ENCODE measurements around the gene KCTD20. TPM values are rescaled to one million over a fixed set of nuclear protein-coding genes. Genes with fewer than 3 reads are reported as not detected.
"Not testable (repeated sequence)": the region's sequence is repeated elsewhere in the genome, so short reads cannot be mapped to it uniquely, and the experiment has no call there.

KCTD20 gene
- total RNA-seq: 10 to 100 TPM; 22.0 to 28.4 TPM
- long read RNA-seq, full-length matches to known transcripts: 12 of 23 reads
- long read RNA-seq, partial matches to known transcripts: 4 of 23 reads
- long read RNA-seq, other reads (novel, unspliced or antisense): 7 of 23 reads

DNA sequence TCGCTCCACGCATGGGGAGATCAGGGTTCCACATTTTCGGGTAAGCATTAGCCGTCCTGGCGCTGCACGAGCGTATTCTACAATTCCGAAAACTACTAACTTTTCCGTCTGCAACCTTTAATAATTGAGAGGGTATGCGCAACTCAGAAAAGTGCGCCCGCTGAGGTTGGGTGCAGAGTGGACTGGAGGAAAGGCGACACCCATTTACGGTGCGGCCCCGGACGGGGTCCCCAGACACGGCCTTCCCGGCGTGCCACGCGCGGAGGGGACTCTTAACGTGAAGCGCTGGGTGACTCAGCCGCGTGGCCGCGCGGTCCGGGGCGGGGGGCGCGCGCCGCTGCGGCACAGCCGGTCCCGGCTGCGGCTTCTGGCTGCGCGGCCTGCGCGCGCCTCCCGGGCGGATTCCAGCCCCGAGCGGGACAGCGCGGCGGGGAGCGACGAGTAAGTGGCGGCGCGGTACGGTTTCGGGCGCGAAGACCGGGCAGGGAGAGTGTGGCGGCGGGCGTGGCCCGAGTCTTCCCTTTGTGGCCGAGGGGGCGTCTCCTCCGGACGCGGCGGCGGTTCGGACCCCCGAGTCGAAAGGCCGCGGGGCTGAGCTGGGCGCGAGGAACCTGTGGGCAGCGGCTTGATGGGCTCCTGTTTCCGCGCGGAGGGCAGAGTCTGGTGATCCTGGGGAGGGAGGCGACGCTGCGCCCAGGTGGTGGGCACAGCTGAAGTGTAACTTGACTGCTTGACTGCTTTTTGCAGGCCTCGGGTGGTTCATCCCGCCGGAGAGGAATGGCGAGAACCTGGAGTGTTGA, at the start of gene KCTD20, which contains the start of gene PXT1:
Gene KCTD20 (plus strand): TSS at position 330 of the 800 bp plus-strand sequence. CDS start 27,098 bp downstream, outside the sequence.
Gene PXT1 (minus strand): TSS at position 184 of the 800 bp plus-strand sequence. CDS start 16,772 bp downstream, outside the sequence.
- DNase-seq (peak; percentile 90 to 91), ATAC-seq (peak; percentile 83)
- intact Hi-C loops (cut with DNase I, micrococcal nuclease): loop anchor here in 1 of 2 donors (10.0 kb wide), 1 partner anchor 152 kb away; the partner anchor contains the start of gene SRSF3

- intact Hi-C loops (cut with DNase I, micrococcal nuclease): no loop called here
- DNase-seq (no peak), ATAC-seq (no peak)
Measured at GRCh38 chr6:36399970-36400369, 42.8 kb upstream of the KCTD20 start.

DNA sequence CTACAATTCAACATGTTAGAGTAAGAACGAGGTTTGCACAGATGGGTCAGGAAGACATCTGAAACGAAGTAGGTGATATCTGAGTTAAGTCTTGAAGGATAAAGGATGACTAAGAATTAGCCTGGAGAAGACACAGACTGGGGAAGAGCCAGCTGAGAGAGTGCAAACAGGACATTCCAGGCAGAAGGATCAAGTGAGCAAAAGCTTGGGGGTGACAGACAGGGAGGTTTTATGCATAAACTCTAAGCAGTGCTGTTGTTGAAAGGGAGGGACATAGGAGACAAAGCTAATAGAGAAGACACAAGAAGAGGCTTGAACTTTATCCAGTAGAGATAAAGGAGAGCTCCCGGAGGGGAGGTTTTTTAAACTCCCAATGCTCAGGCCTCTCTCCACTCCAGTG, 40.3 kb upstream of the KCTD20 start:
- DNase-seq (no peak), ATAC-seq (no peak)
- intact Hi-C loops (cut with DNase I, micrococcal nuclease): no loop called here

DNA sequence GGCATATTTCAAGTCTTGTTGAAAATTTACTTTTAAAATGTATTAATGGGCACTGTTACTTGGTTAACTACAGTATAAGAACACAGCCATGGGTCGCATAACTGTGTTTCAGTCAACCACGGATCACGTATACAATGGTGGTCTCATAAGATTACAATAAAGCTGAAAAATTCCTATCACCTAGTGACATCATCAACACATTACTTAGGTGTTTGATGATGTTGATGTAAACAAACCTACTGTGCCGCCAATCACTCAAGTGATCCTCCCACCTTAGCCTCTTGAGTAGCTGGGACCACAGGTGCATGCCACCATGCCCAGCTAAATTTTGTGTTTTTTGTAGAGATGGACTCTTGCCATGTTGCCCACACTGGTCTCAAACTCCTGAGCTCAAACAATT, 38.6 kb upstream of the KCTD20 start:
- ATAC-seq (no peak), DNase-seq (no peak)
- intact Hi-C loops (cut with DNase I, micrococcal nuclease): no loop called here

DNA sequence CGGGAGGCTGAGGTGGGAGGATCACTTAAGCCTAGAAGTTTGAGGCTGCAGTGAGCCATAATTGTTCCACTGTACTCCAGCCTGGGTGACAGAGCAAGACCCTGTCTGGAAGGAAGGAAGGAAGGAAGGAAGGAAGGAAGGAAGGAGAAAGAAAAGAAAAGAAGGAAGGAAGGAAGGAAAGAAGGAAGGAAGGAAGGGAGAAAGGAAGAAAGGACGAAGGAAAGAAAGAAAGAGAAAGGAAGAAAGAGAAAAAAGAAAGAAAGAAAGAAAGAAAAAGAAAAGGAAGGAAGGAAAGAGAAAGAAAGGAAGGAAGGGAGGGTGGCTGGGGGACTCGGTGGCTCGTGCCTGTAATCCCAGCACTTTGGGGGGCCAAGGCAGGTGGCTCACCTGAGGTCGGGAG, 33.1 kb upstream of the KCTD20 start:
- ATAC-seq; DNase-seq; intact Hi-C loops (cut with DNase I, micrococcal nuclease): not testable (repeated sequence)

DNA sequence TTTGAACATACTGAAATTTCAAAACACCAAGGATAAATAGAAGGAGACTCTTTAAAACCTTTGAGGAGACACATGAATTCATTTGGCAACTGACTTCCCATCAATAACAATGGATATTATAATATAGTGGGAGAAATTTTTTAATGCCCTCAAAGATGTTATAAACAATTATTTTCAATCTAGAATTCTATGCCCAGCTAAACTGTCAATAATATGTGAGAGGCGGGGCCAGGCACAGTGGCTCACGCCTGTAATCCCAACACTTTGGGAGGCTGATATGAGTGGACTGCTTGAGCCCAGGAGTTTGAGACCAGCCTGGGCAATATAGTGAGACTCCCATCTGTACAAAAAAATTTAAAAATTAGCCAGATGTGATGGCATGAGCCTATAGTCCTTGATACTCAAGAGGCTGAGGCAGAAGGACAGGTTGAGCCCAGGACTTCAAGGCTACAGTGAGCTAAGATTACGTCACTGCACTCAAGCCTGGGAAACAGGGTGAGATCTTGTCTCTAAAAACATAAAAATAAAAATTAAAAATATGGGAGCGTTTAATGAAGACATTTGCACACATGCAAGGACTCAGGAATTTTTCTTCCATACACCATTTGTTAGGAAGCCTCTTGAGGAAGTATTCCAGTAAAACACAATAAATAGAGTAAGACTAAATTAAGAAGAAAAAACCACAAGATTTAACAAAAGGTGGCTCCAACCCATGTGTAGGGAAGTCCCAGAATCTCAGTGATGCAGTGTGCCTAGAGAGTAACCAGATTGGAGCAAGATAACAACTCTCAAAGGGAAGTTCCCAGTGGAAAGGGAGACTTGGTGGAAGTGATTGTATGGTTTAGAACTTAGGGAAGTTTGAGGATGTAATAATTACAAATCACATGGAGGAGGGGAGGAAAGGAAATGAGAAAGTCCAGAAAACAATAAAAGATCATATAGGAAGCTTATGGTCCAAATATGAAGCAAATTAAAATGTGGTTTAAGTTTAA, 29.0 kb upstream of the KCTD20 start:
- ATAC-seq (no peak), DNase-seq (no peak)
- intact Hi-C loops (cut with DNase I, micrococcal nuclease): no loop called here

DNA sequence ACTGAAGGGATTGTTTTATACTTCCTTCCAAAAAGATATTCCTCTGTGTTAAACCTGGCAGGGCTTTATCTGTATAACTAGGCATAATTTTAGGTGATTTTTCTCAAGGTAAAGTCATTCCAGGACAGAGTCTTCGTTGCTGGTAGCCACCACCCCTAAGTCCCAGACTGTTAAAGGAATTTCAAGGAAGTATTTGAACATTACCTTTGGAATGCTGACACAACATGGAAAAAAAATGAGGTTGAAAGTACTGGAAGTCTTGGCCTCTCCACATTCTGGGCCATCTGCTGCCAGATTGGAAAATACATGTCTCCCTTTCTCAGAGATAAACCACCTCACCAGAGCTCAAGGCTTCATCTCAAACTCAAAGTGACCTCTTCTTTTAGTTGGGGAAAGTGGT, 28.3 kb upstream of the KCTD20 start:
- intact Hi-C loops (cut with DNase I, micrococcal nuclease): no loop called here
- ATAC-seq: peak; percentile 50
- DNase-seq: no peak

- intact Hi-C loops (cut with DNase I, micrococcal nuclease): no loop called here
- ATAC-seq (no peak), DNase-seq (no peak)
Measured at GRCh38 chr6:36418558-36418957, 24.2 kb upstream of the KCTD20 start.

DNA sequence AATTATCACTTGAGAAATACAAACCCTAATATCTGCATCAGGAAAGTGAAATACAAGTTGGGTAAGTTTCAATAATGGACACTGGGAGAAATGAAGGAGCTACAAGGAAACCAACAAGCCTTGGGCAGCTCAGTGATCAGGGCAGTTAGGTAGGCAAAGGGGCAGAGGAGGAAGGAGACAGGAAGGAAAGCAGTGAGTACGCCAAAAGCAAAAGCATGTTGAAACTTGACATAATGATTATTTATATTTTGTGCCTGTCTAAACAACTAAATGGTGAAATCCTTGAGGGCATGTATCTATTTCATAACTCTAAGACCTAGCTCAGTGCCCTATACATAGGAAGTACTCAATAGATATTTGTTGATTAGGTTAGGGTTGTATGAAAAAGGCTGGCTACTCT, 23.5 kb upstream of the KCTD20 start:
- DNase-seq (no peak), ATAC-seq (no peak)
- intact Hi-C loops (cut with DNase I, micrococcal nuclease): no loop called here

- no peak for ATAC-seq
- intact Hi-C loops (cut with DNase I, micrococcal nuclease): no loop called here
- DNase-seq: no peak
Measured at GRCh38 chr6:36422714-36423100, 20.1 kb upstream of the KCTD20 start.

DNA sequence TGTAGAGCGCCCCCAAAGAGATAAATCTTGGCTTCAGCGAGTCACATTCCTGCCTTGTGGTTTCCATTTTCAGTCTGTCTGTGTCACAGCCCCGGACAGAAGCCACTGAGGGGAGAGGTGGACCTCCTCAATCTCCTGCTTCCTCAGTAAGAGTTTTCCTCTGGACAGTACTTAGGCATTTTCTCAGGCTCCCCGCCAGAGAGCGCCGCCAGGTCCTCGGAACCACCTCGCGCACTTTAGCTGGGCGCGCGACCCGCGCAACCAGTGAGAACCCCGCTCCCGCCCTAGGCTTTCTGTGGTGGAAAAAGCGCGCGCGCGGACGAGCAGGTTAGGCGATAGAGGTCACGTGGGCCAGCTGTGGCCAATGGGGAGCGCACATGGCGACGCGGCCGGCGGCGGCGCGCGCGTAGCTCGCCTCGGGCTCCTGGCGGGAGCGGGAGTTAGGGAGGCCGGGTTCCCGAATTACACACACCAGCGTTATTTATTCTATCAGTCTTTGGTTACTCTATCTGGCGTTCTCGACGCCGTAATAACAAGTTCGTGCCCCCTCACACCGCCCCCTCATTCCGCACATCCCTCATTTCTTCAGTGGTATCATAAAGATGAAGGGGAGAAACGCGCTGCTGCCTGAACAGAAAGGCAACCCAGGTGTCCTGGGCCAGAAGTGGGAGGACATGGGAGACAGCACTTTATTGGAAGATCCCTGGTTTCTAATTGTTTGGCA, 19.5 kb upstream of the KCTD20 start:
- DNase-seq (peak; percentile 99), ATAC-seq (peak; percentile 98)
- intact Hi-C loops (cut with DNase I, micrococcal nuclease): no loop called here

- ATAC-seq (no peak), DNase-seq (no peak)
- intact Hi-C loops (cut with DNase I, micrococcal nuclease): no loop called here
Measured at GRCh38 chr6:36426622-36427021, 16.2 kb upstream of the KCTD20 start.

DNA sequence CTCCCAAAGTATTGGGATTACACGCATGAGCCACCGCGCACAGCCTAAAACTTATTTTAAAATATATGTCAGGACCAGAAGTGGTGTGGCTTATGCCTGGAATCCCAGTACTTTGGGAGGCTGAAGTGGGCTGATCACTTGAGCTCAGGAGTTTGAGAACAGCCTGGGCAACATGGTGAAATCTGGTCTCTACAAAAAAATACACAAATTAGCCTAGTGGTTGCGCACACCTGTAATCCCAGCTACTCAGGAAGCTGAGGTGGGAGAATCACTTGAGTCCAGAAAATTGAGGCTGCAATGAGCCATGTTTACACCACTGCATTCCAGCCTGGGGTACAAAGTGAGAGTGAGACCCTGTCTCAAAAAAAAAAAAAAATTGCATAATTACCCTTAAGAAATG, 13.9 kb upstream of the KCTD20 start:
- ATAC-seq (no peak), DNase-seq (no peak)
- intact Hi-C loops (cut with DNase I, micrococcal nuclease): no loop called here

GRCh38 chr6:36430351-36430750, 12.4 kb upstream of the KCTD20 start:
- DNase-seq (no peak), ATAC-seq (no peak)
- intact Hi-C loops (cut with DNase I, micrococcal nuclease): no loop called here

- intact Hi-C loops (cut with DNase I, micrococcal nuclease): no loop called here
- no peak for DNase-seq
- no peak for ATAC-seq
Measured at GRCh38 chr6:36431197-36431596, 11.6 kb upstream of the KCTD20 start.

DNA sequence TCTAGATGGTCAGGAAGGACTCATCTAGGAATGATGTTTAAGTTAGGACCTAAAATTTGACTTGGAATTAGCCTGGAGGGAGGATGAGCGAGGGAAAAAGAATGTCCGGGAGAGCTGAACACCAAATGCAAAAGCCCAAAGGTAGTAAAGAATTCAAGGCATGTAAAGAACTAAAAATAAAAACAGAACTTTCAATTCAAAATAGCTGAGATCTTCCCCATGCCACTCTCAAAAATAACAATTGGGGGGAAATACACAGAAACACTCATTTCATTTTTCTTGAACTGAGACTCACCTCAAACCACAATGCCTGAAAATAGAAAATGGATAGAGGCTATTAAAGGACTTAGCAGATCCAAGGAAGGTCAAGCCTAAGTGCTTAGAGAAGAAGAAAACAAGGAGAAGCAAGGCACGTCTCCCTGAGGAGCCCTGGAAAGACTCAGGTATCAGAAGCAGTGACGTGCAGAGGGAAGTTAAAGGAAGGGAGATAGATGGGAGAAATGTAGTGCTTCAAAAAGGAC, 10.6 kb upstream of the KCTD20 start:
- ATAC-seq: no peak
- intact Hi-C loops (cut with DNase I, micrococcal nuclease): no loop called here
- no peak for DNase-seq

- ATAC-seq (no peak), DNase-seq (no peak)
- intact Hi-C loops (cut with DNase I, micrococcal nuclease): no loop called here
Measured at GRCh38 chr6:36436466-36436865, 6.3 kb upstream of the KCTD20 start.

- ATAC-seq (peak; percentile 89), DNase-seq (peak; percentile 89 to 98)
- intact Hi-C loops (cut with DNase I, micrococcal nuclease): loop anchor here in 1 of 2 donors (10.0 kb wide), 1 partner anchor 153 kb away; the partner anchor contains the start of gene SRSF3
Measured at GRCh38 chr6:36441307-36441894, 1.4 kb upstream of the KCTD20 start.

Measured in left colon (tissue), 2 donors.